ENCODE data around the gene IL24.

IL24 gene

GRCh38 chr1:206882555-206882954, 14.7 kb upstream of the IL24 start:
- DNase-seq = no peak

- no peak for DNase-seq
Observed at GRCh38 chr1:206883160-206883559, 14.1 kb upstream of the IL24 start.

GRCh38 chr1:206883876-206884275, 13.4 kb upstream of the IL24 start:
- no peak for DNase-seq

GRCh38 chr1:206885341-206886060, 11.7 kb upstream of the IL24 start:
- DNase-seq = no peak

GRCh38 chr1:206886831-206887230, 10.4 kb upstream of the IL24 start:
- no peak for DNase-seq

GRCh38 chr1:206887701-206888100, 9.5 kb upstream of the IL24 start:
- no peak for DNase-seq

GRCh38 chr1:206890125-206891060, 6.8 kb upstream of the IL24 start:
- DNase-seq = no peak

GRCh38 chr1:206891412-206891811, 5.8 kb upstream of the IL24 start:
- no peak for DNase-seq

- DNase-seq = no peak
Observed at GRCh38 chr1:206892351-206892984, 4.8 kb upstream of the IL24 start.

GRCh38 chr1:206893380-206893779, 3.9 kb upstream of the IL24 start:
- no peak for DNase-seq

GRCh38 chr1:206895325-206895724, 1.9 kb upstream of the IL24 start:
- DNase-seq = no peak

GRCh38 chr1:206895837-206896242, 1.4 kb upstream of the IL24 start:
- no peak for DNase-seq

GRCh38 chr1:206896261-206896660, 982 bp upstream of the IL24 start:
- DNase-seq = no peak

GRCh38 chr1:206898089-206898914, 1.1 kb downstream of the IL24 start:
- no peak for DNase-seq

- no peak for DNase-seq
Observed at GRCh38 chr1:206898915-206899431, 1.7 kb downstream of the IL24 start.

GRCh38 chr1:206899717-206900116, 2.5 kb downstream of the IL24 start:
- DNase-seq = no peak

- DNase-seq = no peak
Observed at GRCh38 chr1:206900149-206900548, 2.9 kb downstream of the IL24 start.

GRCh38 chr1:206901944-206902343, 4.7 kb downstream of the IL24 start:
- no peak for DNase-seq

GRCh38 chr1:206902702-206903101, 5.5 kb downstream of the IL24 start:
- no peak for DNase-seq

GRCh38 chr1:206903687-206904086, 6.4 kb downstream of the IL24 start:
- DNase-seq = no peak

GRCh38 chr1:206904423-206905142, 7.3 kb downstream of the IL24 start:
- no peak for DNase-seq
